Prostate gland (tissue), 2 donors: ENCODE results near the gene RAB8A. TPM values are rescaled to one million over a fixed set of nuclear protein-coding genes. Genes with fewer than 3 reads are reported as not detected.

Experiments used
- DNase-seq: peaks from one replicate; pipeline ENCODE4 v3.0.0-alpha.2; 2019; ENCODE audit warnings: low spot score
- H3K27ac ChIP-seq, 2 donors: fragments of 200-600 bp; sonication (generic); 2 replicates each; pipeline ENCODE4 v1.5.1; 2017 to 2019
- H3K27me3 ChIP-seq: fragments of 200-600 bp; sonication (generic); replicated peaks from 2 replicates; pipeline ENCODE4 v1.5.1; 2019; ENCODE audit not compliant: insufficient read depth
- H3K36me3 ChIP-seq, 2 donors: fragments of 200-600 bp; sonication (generic); 1 replicate in 1 of 2; 2 replicates in 1 of 2; pipeline versions ENCODE4 v1.5.1 to v1.8.1; 2017 to 2019
- H3K4me1 ChIP-seq: fragments of 200-600 bp; sonication (generic); replicated peaks from 2 replicates; pipeline ENCODE4 v1.5.1; 2019
- H3K4me3 ChIP-seq, 2 donors: fragments of 200-600 bp; sonication (generic); 2 replicates each; pipeline ENCODE4 v1.5.1; 2017 to 2019
- H3K9me3 ChIP-seq: fragments of 200-600 bp; sonication (generic); 2 replicates; pipeline ENCODE4 v1.5.1; 2017
- POLR2A ChIP-seq: fragments of 450-650 bp; IDR thresholded peaks from one replicate; pipeline ENCODE4 v1.6.1; 2016; ENCODE audit warnings: antibody characterized with exemption, mild to moderate bottlenecking
- POLR2AphosphoS5 ChIP-seq: sonication (generic); formaldehyde crosslinking; IDR thresholded peaks from one replicate; pipeline ENCODE4 v1.6.1; 2017; ENCODE audit warnings: antibody characterized with exemption
- WGBS: methylation state at CpG from one replicate; pipeline ENCODE4 v1.1.5; 2018; 5-methylcytosine and 5-hydroxymethylcytosine counted together
- intact Hi-C: fragments of 100-400 bp; cut with DNase I; formaldehyde crosslinking; loops from one replicate; pipeline ENCODE4 v1.14.2; 2022
- total RNA-seq, 2 donors: library from RNA; depleted of rRNA; stranded (reverse); fragments of >200 nt; gene quantifications; one replicate each; pipeline ENCODE4 v1.1.0, GENCODE V29; 2016
- TF ChIP-seq, protein P1 (sequence below), 4 experiments: fragments of 200-600 bp in 2 of 4; fragments of 450-650 bp in 2 of 4; sonication (generic) in 2 of 4; IDR thresholded peaks; 1 replicate in 3 of 4; 2 replicates in 1 of 4; pipeline ENCODE4 v1.5.1; 2016 to 2019; ENCODE audit warnings: antibody characterized with exemption in 4 of 4, mild to moderate bottlenecking in 2 of 4, moderate library complexity in 2 of 4

RAB8A gene
- total RNA-seq, 2 donors from 2014 or later = 67.8 to 70.5 TPM

DNA sequence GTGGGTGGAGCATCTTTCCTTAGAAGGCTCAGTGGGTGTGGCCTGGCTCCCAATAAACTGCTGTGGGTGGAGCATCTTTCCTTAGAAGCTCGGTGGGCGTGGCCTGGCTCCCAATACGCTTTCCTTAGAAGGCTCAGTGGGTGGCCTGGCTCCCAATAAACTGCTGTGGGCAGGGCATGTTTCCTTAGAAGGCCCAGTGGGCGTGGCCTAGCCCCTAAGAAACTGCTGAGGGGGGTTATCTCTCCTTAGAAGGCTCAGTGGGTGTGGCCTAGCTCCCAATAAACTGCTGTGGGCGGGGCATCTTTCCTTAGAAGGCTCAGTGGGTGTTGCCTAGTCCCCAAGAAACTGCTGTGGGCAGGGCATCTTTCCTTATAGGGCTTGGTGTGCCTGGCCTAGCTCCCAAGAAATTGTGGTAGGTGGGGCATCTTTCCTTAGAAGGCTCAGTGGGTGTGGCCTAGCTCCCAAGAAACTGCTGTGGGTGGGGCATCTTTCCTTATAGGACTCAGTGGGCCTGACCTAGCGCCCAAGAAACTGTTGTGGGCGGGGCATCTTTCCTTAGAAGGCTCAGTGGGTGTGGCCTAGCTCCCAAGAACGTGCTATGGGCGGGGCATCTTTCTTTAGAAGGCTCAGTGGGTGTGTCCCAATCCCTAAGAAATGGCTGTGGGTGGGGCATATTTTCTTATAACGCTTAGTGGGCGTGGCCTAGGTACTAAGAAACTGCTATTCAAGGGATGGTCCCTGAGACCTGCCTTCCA is 42.1 kb downstream of the RAB8A start:
- H3K9me3 ChIP-seq = no peaks in the 10 kb centered on the region
- no peaks in the 10 kb centered on the region for H3K36me3 ChIP-seq
- H3K27ac ChIP-seq = no peak overlapping the region
- H3K4me3 ChIP-seq = no peak overlapping the region
- no peaks in the 10 kb centered on the region for H3K4me1 ChIP-seq
- no peaks in the 10 kb centered on the region for H3K27me3 ChIP-seq
- intact Hi-C loops = no loop called here
- TF ChIP-seq, protein P1, sequence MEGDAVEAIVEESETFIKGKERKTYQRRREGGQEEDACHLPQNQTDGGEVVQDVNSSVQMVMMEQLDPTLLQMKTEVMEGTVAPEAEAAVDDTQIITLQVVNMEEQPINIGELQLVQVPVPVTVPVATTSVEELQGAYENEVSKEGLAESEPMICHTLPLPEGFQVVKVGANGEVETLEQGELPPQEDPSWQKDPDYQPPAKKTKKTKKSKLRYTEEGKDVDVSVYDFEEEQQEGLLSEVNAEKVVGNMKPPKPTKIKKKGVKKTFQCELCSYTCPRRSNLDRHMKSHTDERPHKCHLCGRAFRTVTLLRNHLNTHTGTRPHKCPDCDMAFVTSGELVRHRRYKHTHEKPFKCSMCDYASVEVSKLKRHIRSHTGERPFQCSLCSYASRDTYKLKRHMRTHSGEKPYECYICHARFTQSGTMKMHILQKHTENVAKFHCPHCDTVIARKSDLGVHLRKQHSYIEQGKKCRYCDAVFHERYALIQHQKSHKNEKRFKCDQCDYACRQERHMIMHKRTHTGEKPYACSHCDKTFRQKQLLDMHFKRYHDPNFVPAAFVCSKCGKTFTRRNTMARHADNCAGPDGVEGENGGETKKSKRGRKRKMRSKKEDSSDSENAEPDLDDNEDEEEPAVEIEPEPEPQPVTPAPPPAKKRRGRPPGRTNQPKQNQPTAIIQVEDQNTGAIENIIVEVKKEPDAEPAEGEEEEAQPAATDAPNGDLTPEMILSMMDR (IDR thresholded peaks at IDR 0.05) = no peak
- no peak for TF ChIP-seq POLR2AphosphoS5
- no peak for TF ChIP-seq POLR2A
- WGBS = 85% methylated on average over 11 of the region's 11 CpGs
- no peak for DNase-seq

- Histone ChIP-seq H3K4me3 (no peak overlapping the region), H3K9me3 (no peaks in the 10 kb centered on the region), H3K27ac (no peak overlapping the region), H3K27me3 (no peaks in the 10 kb centered on the region), H3K36me3 (no peaks in the 10 kb centered on the region), H3K4me1 (no peaks in the 10 kb centered on the region)
- intact Hi-C loops = no loop called here
- TF ChIP-seq POLR2AphosphoS5 (no peak), POLR2A (no peak)
- TF ChIP-seq, protein P1 (IDR thresholded peaks at IDR 0.05) = no peak
- 94% methylated on average over 8 of the region's 8 CpGs for WGBS
- no peak for DNase-seq
These were observed 42.9 kb downstream of the RAB8A start for GRCh38 chr19:16154557-16154956.

- TF ChIP-seq POLR2A (no peak), POLR2AphosphoS5 (no peak)
- TF ChIP-seq, protein P1 (IDR thresholded peaks at IDR 0.05) = no peak
These were observed 43.4 kb downstream of the RAB8A start for GRCh38 chr19:16155128-16155527.

GRCh38 chr19:16156904-16157303 is 45.2 kb downstream of the RAB8A start:
- Histone ChIP-seq H3K36me3 (no peaks in the 10 kb centered on the region), H3K4me3 (no peak overlapping the region), H3K4me1 (no peaks in the 10 kb centered on the region), H3K27ac (no peak overlapping the region), H3K9me3 (no peaks in the 10 kb centered on the region), H3K27me3 (no peaks in the 10 kb centered on the region)
- intact Hi-C loops = no loop called here
- DNase-seq = no peak
- 59% methylated on average over 6 of the region's 6 CpGs for WGBS
- TF ChIP-seq, protein P1 (IDR thresholded peaks at IDR 0.05) = no peak
- no peak for TF ChIP-seq POLR2A
- TF ChIP-seq POLR2AphosphoS5 = no peak

More at GRCh38 chr19:16155128-16155527, 43.4 kb downstream of the RAB8A start:
- no peaks in the 10 kb centered on the region for H3K9me3 ChIP-seq
- DNase-seq = no peak
- H3K36me3 ChIP-seq = no peaks in the 10 kb centered on the region
- H3K4me1 ChIP-seq = no peaks in the 10 kb centered on the region
- intact Hi-C loops = no loop called here
- H3K27me3 ChIP-seq = no peaks in the 10 kb centered on the region
- H3K27ac ChIP-seq = no peak overlapping the region
- no peak overlapping the region for H3K4me3 ChIP-seq
- WGBS = 68% methylated on average over 1 of the region's 1 CpG

DNA sequence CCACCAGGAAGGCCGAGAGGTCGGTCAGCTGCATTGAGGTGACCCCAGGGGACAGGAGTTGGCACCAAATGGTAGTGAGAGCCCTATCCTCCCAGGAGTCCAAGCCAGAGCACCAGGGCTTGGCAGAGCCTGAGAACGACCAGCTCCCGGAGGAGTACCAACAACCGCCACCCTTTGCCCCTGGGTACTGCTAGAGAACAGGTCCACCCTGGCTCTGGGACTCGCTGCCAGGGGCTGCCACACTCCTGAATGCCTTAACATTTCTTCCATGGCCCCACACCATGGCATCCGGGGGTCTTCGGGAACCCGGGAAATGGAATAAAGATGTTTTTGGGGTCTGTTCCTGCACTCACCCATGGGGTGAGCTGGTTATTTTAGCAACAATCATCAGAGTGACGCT is 45.9 kb downstream of the RAB8A start:
- no peak for DNase-seq
- whole genome bisulfite sequencing = 80% methylated on average over 10 of the region's 10 CpGs
- intact Hi-C loops = no loop called here
- Histone ChIP-seq H3K27ac (no peak overlapping the region), H3K36me3 (no peaks in the 10 kb centered on the region), H3K9me3 (no peaks in the 10 kb centered on the region), H3K27me3 (no peaks in the 10 kb centered on the region), H3K4me3 (no peak overlapping the region), H3K4me1 (no peaks in the 10 kb centered on the region)
- TF ChIP-seq POLR2AphosphoS5 = no peak
- TF ChIP-seq POLR2A = no peak
- TF ChIP-seq, protein P1 (IDR thresholded peaks at IDR 0.05) = no peak
